ENCODE results near the gene TPSG1. TPM values are rescaled to one million over a fixed set of nuclear protein-coding genes. Genes with fewer than 3 reads are reported as not detected.
"Not testable (repeated sequence)": the region's sequence is repeated elsewhere in the genome, so short reads cannot be mapped to it uniquely, and the experiment has no call there.

TPSG1 gene
- total and polyA plus RNA-seq, 12 donors, result 0.06 to 0.37 TPM; not detected in 10

- ATAC-seq (no peak), DNase-seq (no peak)
- Histone ChIP-seq H3K4me1 (no peaks in the 10 kb centered on the region), H3K36me3 (no peaks in the 10 kb centered on the region), H3K27ac (no peak overlapping the region), H3K4me3 (no peak overlapping the region), H3K9me3 (no peaks in the 10 kb centered on the region), H3K27me3 (peaks cover 16 to 68% (median 58%) of the 10 kb centered on the region in 7 donors)
- no peak for TF ChIP-seq CTCF (IDR thresholded peaks at IDR 0.05)
- 72 to 75% methylated on average over 12 of the region's 12 CpGs for WGBS, 2 donors
- intact Hi-C loops (cut with DNase I), result no loop called here
These were observed 33.1 kb upstream of the TPSG1 start for GRCh38 chr16:1258225-1258600.

- Histone ChIP-seq H3K36me3 (no peaks in the 10 kb centered on the region), H3K27ac (no peak overlapping the region), H3K27me3 (peaks cover 16 to 63% (median 52%) of the 10 kb centered on the region in 7 donors), H3K4me1 (no peaks in the 10 kb centered on the region), H3K9me3 (no peaks in the 10 kb centered on the region), H3K4me3 (no peak overlapping the region)
- no peak for TF ChIP-seq CTCF (IDR thresholded peaks at IDR 0.05)
- DNase-seq (no peak), ATAC-seq (no peak)
- 77 to 83% methylated on average over 34 of the region's 34 CpGs for WGBS, 2 donors
- intact Hi-C loops (cut with DNase I), result no loop called here
These were observed 32.6 kb upstream of the TPSG1 start for GRCh38 chr16:1257561-1258224.

- Histone ChIP-seq H3K27ac (no peak overlapping the region), H3K4me3 (no peak overlapping the region), H3K36me3 (no peaks in the 10 kb centered on the region), H3K9me3 (no peaks in the 10 kb centered on the region), H3K4me1 (no peaks in the 10 kb centered on the region), H3K27me3 (peaks cover 16 to 55% (median 44%) of the 10 kb centered on the region in 7 donors)
- 78 to 85% methylated on average over 22 of the region's 22 CpGs for WGBS, 2 donors
- DNase-seq (no peak), ATAC-seq (no peak)
- intact Hi-C loops (cut with DNase I), result no loop called here
- TF ChIP-seq CTCF (IDR thresholded peaks at IDR 0.05), result no peak
These were observed 31.8 kb upstream of the TPSG1 start for GRCh38 chr16:1256874-1257322.

GRCh38 chr16:1256296-1256873 is 31.3 kb upstream of the TPSG1 start:
- H3K4me3 ChIP-seq; DNase-seq; H3K36me3 ChIP-seq; H3K4me1 ChIP-seq; H3K9me3 ChIP-seq; intact Hi-C loops (cut with DNase I); H3K27ac ChIP-seq: not testable (repeated sequence)
- 80 to 86% methylated on average over 22 to 23 of the region's 23 CpGs for WGBS, 2 donors
- ATAC-seq, result peak in 1 of 8 donors; percentile 10
- peaks cover 15 to 50% (median 39%) of the 10 kb centered on the region in 7 donors for H3K27me3 ChIP-seq

- 70 to 76% methylated on average over 23 to 26 of the region's 26 CpGs for WGBS, 2 donors
- ATAC-seq; H3K4me1 ChIP-seq; intact Hi-C loops (cut with DNase I); H3K4me3 ChIP-seq; H3K9me3 ChIP-seq; DNase-seq; H3K27ac ChIP-seq; H3K36me3 ChIP-seq: not testable (repeated sequence)
- peaks cover 12 to 43% (median 32%) of the 10 kb centered on the region in 7 donors for H3K27me3 ChIP-seq
These were observed 30.4 kb upstream of the TPSG1 start, which contains the start of gene TPSD1 for GRCh38 chr16:1255276-1256122. Gene TPSD1, plus strand, starts transcription at chr16:1256069. Its CDS starts 212 bp downstream, at chr16:1256281.

- peaks cover 6 to 36% (median 25%) of the 10 kb centered on the region in 7 donors for H3K27me3 ChIP-seq
- H3K4me3 ChIP-seq; intact Hi-C loops (cut with DNase I); H3K9me3 ChIP-seq; DNase-seq; H3K36me3 ChIP-seq; H3K27ac ChIP-seq; ATAC-seq; H3K4me1 ChIP-seq: not testable (repeated sequence)
- 92 to 95% methylated on average over 2 to 3 of the region's 3 CpGs for WGBS, 2 donors
These were observed 29.8 kb upstream of the TPSG1 start for GRCh38 chr16:1254821-1255220.

- no CpG with 5 or more reads among the region's 47 CpGs for WGBS, 2 donors
- intact Hi-C loops (cut with DNase I); H3K27ac ChIP-seq; DNase-seq; H3K36me3 ChIP-seq; H3K4me3 ChIP-seq; H3K9me3 ChIP-seq; H3K4me1 ChIP-seq: not testable (repeated sequence)
- peaks cover 0 to 26% (median 15%) of the 10 kb centered on the region in 7 donors for H3K27me3 ChIP-seq
- peak in 6 of 8 donors; percentile 29 to 54 (median 52) for ATAC-seq
These were observed 28.8 kb upstream of the TPSG1 start for GRCh38 chr16:1253701-1254364.
